GM12864 (cell line): ENCODE measurements around the gene TFAP2E.
A peak's percentile ranks its signal among the peaks of the same experiment; 100 is the strongest.

Experiments
- DNase-seq: peaks from one replicate; pipeline ENCODE4 v3.0.0-alpha.2; 2011; ENCODE audit warnings: low read depth
- H3K4me3 ChIP-seq: 2 replicates; pipeline ENCODE4 v1.5.1; 2011; ENCODE audit warnings: mild to moderate bottlenecking, low read depth, low read length, control low read depth
- TF ChIP-seq, protein P1 (sequence below): IDR thresholded peaks from 2 replicates; pipeline ENCODE4 v1.5.1; 2011; ENCODE audit warnings: low read depth, mild to moderate bottlenecking, moderate library complexity, low read length, control low read depth, inconsistent platforms; ENCODE audit errors: missing control alignments

The TFAP2E gene

DNA sequence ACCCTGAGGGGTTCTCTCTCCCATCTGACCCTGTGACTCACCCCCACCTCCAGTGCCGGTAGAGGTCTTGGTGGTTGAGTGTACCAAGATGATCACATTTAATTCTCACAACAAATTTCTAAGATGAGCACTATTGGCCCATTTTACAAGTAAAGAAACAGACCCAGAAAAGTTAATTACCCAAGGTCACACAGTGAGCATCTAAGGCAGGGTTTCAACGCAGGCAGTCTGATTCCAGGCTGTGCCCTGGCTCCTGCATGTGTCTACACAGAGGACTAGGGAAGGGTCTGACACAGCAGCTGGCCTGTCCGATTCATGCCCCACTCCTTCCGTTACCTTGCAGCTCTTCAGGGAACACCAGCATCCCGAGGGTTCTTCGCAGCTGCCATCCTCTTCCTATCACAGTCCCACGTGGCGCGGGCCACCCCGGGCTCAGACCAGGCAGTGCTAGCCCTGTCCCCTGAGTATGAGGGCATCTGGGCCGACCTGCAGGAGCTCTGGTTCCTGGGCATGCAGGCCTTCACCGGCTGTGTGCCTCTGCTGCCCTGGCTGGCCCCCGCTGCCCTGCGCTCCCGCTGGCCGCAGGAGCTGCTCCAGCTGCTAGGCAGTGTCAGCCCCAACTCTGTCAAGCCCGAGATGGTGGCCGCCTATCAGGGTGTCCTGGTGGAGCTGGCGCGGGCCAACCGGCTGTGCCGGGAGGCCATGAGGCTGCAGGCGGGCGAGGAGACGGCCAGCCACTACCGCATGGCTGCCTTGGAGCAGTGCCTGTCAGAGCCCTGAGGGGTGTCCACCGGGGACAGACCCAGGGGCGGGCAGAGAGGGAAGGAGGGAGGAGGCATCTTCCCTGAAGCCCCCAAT, 8.0 kb upstream of the TFAP2E start:
- TF ChIP-seq, protein P1, sequence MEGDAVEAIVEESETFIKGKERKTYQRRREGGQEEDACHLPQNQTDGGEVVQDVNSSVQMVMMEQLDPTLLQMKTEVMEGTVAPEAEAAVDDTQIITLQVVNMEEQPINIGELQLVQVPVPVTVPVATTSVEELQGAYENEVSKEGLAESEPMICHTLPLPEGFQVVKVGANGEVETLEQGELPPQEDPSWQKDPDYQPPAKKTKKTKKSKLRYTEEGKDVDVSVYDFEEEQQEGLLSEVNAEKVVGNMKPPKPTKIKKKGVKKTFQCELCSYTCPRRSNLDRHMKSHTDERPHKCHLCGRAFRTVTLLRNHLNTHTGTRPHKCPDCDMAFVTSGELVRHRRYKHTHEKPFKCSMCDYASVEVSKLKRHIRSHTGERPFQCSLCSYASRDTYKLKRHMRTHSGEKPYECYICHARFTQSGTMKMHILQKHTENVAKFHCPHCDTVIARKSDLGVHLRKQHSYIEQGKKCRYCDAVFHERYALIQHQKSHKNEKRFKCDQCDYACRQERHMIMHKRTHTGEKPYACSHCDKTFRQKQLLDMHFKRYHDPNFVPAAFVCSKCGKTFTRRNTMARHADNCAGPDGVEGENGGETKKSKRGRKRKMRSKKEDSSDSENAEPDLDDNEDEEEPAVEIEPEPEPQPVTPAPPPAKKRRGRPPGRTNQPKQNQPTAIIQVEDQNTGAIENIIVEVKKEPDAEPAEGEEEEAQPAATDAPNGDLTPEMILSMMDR = no peak
- DNase-seq = no peak
- H3K4me3 ChIP-seq = no peak overlapping the region

DNA sequence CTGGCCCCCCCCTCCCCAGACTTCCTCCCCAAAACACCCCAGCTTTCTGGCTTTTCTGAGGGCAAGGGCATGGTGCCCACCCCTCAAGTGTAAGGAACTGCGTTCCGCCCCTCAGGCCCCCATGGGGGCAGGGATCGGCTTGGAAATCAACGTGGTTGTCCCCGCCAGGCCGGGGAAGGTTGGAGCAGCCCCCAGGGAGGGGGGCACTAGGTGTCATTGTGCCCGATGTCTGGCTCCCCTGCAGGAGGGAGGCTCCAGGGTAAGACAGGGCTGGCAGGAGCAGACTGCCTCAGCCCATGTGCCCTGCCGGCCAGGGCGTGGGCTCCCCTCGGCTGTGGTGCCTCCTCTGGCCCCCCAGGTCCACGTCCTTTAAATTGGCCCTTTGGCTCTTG, 7.4 kb upstream of the TFAP2E start:
- no peak overlapping the region for H3K4me3 ChIP-seq
- DNase-seq = no peak
- TF ChIP-seq, protein P1 = no peak

DNA sequence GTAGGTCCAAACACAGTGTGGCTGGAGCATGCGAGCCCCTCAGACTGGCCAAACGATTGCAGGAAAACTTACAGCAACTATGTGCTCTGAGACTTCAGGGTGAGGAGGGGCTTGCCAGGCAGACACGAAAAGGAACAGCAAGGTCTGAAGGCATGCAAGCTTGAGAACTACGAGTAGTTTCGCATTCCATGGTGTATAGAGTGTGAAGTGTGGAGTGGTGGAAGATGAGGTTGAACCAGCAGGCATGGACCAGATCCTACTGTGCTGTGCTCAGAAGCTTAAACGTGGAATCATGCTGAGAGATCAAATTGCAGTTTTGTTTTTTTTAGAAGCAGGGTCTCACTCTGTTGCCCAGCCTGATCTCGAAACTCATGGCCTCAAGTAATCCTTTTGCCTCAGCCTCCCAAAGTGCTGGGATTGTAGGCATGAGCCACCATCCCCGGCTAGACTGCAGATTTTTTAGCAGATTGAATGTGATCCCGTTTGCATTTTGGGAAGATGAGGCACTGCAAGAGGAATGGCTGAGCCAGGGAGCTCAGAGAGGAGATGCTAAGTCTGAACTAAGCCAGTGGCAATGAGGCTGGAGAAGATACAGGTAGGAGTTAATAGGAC, 5.1 kb upstream of the TFAP2E start:
- DNase-seq = no peak
- TF ChIP-seq, protein P1 = no peak
- H3K4me3 ChIP-seq = no peak overlapping the region

DNA sequence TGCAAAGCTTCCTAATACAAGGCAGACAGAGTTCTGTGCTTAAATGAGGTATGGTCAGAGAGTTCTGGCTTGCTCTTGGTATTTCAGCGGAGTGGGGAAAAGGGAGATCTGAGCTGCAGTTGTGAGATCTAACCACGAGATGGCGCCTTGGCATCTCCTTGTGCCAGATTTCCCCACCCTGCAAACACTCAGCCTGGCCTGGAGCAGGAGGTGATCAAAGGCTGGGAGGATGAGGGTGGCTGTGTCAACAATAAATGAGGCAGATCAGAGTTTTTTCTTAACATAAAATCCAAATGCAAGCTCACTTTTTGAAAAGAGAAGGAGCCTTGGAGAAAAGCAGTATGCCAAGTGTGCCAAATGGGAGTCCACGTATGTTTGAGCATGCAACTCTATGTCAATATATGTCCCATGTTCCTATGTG, 4.1 kb upstream of the TFAP2E start:
- TF ChIP-seq, protein P1 = peak; percentile 96
- no peak overlapping the region for H3K4me3 ChIP-seq
- no peak for DNase-seq

DNA sequence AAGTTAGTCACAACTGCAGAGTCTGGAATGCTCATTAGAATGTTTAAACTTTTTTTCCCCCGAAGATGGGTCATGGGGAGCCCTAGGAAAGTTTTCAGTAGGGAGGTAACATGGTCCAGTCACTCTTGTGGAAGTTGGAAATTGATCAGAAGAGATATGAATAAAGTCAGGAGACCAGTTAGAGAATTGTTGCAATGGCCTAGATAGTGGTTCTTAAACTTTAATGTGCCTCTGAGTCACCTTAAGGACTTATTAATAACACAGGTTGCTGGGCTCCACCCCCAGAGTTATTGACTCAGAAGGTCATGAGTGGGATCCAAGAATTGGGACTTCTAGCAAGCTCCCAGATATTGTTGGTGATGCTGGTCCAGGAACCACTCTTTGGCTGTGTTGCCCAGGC, 3.2 kb upstream of the TFAP2E start:
- no peak overlapping the region for H3K4me3 ChIP-seq
- TF ChIP-seq, protein P1 = no peak
- DNase-seq = no peak

DNA sequence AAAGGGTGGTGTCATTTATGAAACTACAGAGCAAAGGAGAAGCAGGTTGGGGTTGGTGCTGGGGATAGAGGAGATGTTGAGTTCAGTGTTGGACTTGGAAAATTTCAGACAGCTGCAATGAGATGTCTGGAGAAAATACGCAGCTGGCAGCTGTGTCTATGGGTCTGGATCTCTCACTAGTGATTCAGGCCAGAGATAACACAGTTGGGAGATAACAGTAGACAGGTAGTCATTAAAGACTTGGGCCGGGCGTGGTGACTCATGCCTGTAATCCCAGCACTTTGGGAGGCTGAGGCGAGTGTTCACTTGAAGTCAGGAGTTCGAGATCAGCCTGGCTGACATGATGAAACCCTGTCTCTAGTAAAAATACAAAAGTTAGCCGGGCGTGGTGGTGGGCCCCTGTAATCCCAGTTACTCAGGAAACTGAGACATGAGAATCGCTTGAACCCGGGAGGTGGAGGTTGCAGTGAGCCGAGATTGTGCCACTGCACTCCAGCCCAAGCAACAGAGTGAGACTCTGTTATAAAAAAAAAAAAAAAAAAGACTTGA, 2.5 kb upstream of the TFAP2E start:
- H3K4me3 ChIP-seq = no peak overlapping the region
- no peak for DNase-seq
- TF ChIP-seq, protein P1 = no peak
